Measurements from ENCODE around the gene KLF9.

- TF ChIP-seq CTCF (conservative IDR thresholded peaks at IDR 0.05; ENCODE audit: low read depth, low read length) (no peak), EZH2 (IDR thresholded peaks at IDR 0.05; ENCODE audit: borderline replicate concordance, low read depth, low read length, poor library complexity, severe bottlenecking) (no peak)
Measured at GRCh38 chr9:70444904-70445303, 30.4 kb upstream of the KLF9 start.
